Measurements from ENCODE around the gene KLK14.

The KLK14 gene

GRCh38 chr19:51031880-51032225 is 50.8 kb downstream of the KLK14 start:
- DNase-seq, result no peak

GRCh38 chr19:51031220-51031879 is 51.3 kb downstream of the KLK14 start:
- no peak for DNase-seq

DNA sequence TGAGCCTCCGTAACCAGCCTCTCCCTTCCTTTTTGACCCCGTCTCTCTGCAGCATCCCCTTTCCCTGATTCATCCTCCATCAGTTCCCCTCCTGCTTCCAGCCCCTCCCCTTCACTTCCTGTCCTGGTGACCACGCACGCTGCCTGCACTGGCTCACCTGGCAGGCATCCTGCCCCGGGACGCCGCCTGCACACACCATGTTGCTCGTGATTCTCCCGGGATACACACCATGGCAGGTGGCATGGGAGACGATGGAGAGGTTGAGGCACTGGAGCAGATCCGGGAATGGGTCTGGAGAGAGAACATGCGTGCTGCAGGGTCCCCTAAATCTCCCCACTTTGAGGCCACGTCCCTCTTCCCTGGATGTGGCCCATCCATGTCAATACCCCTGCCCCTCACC is 52.1 kb downstream of the KLK14 start:
- DNase-seq, result no peak

DNA sequence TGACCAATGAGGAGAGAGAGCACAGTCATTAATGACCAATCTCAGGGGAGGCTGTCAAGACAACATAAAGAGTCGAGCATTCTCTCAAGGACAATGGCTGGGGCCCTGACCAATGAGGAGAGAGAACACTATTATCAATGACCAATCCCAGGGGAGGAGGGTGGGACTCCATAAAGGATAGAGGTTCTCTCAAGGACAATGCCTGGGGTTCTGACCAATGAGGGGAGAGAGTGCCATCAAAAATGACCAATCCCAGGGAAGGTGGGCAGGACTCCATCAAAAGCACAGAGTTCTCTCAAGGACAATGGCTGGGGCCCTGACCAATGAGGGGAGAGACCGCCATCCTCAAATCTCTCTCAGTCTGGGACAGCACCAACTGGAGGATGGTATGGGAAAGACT is 53.0 kb downstream of the KLK14 start:
- no peak for DNase-seq

Measured in stimulated activated CD4-positive, alpha-beta T cell treated with anti-CD3 and anti-CD28 coated beads, Interleukin-15, amount 100 ng/mL, for 24 hours (primary cell).